Endothelial cell (in vitro differentiated cells): ENCODE data around the gene PNKP. TPM values are rescaled to one million over a fixed set of nuclear protein-coding genes. Genes with fewer than 3 reads are reported as not detected.
"Not testable (repeated sequence)": the region's sequence is repeated elsewhere in the genome, so short reads cannot be mapped to it uniquely, and the experiment has no call there.

Experiments
- DNase-seq: peaks from one replicate; pipeline ENCODE4 v3.0.0; 2021; ENCODE audit warnings: low spot score
- H3K27ac Mint-ChIP-seq: one replicate; pipeline ENCODE4 v1.8.0; 2021; ENCODE audit warnings: mixed read lengths, inconsistent platforms; ENCODE audit not compliant: unreplicated experiment
- H3K27me3 Mint-ChIP-seq: one replicate; pipeline ENCODE4 v1.8.0; 2021; ENCODE audit warnings: mild to moderate bottlenecking, moderate library complexity, mixed read lengths, inconsistent platforms; ENCODE audit not compliant: unreplicated experiment
- H3K36me3 Mint-ChIP-seq: one replicate; pipeline ENCODE4 v1.8.0; 2021; ENCODE audit warnings: mild to moderate bottlenecking, low read depth, mixed read lengths, inconsistent platforms; ENCODE audit not compliant: unreplicated experiment
- H3K4me1 Mint-ChIP-seq: one replicate; pipeline ENCODE4 v1.8.0; 2021; ENCODE audit warnings: mild to moderate bottlenecking, mixed read lengths, inconsistent platforms; ENCODE audit not compliant: unreplicated experiment
- H3K4me3 Mint-ChIP-seq: one replicate; pipeline ENCODE4 v1.8.0; 2021; ENCODE audit warnings: mild to moderate bottlenecking, mixed read lengths, inconsistent platforms; ENCODE audit not compliant: unreplicated experiment
- H3K9me3 Mint-ChIP-seq: one replicate; pipeline ENCODE4 v1.8.0; 2021; ENCODE audit warnings: mixed read lengths, inconsistent platforms; ENCODE audit not compliant: unreplicated experiment
- total RNA-seq: library from RNA; stranded (reverse); fragmentation: NEBNext Ultra II Directional; extraction: Animal tissue kit (Norgen Biotek cat#: 25700); gene quantifications from one replicate; pipeline ENCODE4 v1.2.1, GENCODE V29; 2021; ENCODE audit not compliant: unreplicated experiment
- TF ChIP-seq, protein P1 (sequence below): fragments of 200-600 bp; sonication (generic); IDR thresholded peaks from one replicate; pipeline ENCODE4 v1.5.0; 2021; ENCODE audit warnings: antibody characterized with exemption; ENCODE audit not compliant: unreplicated experiment

PNKP gene
- total RNA-seq, 1 donor from 2014 or later, result 96.0 TPM

DNA sequence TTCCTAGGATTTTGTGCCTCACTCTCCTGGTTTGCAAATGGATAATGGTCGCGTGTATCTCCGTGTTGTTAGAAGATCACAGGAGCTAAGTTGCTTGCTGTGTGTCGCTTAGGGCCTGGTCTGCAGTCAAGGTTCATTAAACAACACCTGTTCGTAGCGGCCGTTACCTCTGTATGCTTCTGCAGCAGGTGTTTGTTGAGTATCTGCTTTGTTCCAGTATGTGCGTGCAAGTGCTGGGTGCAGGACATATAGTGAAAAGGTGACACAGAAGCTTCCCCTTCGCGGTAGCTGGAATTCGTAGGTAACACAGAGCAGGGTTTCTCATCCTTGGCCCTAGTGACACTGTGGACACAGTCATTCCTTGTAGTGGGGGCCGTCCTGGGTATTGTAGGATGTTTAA is 43.9 kb downstream of the PNKP start:
- TF ChIP-seq, protein P1, sequence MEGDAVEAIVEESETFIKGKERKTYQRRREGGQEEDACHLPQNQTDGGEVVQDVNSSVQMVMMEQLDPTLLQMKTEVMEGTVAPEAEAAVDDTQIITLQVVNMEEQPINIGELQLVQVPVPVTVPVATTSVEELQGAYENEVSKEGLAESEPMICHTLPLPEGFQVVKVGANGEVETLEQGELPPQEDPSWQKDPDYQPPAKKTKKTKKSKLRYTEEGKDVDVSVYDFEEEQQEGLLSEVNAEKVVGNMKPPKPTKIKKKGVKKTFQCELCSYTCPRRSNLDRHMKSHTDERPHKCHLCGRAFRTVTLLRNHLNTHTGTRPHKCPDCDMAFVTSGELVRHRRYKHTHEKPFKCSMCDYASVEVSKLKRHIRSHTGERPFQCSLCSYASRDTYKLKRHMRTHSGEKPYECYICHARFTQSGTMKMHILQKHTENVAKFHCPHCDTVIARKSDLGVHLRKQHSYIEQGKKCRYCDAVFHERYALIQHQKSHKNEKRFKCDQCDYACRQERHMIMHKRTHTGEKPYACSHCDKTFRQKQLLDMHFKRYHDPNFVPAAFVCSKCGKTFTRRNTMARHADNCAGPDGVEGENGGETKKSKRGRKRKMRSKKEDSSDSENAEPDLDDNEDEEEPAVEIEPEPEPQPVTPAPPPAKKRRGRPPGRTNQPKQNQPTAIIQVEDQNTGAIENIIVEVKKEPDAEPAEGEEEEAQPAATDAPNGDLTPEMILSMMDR, result no peak
- Mint-ChIP-seq H3K4me3 (peak overlapping the region; percentile 70), H3K9me3 (no peaks in the 10 kb centered on the region), H3K36me3 (peaks cover 37% of the 10 kb centered on the region), H3K27me3 (peaks cover 12% of the 10 kb centered on the region), H3K4me1 (peaks cover 23% of the 10 kb centered on the region), H3K27ac (no peak overlapping the region)
- DNase-seq, result no peak

DNA sequence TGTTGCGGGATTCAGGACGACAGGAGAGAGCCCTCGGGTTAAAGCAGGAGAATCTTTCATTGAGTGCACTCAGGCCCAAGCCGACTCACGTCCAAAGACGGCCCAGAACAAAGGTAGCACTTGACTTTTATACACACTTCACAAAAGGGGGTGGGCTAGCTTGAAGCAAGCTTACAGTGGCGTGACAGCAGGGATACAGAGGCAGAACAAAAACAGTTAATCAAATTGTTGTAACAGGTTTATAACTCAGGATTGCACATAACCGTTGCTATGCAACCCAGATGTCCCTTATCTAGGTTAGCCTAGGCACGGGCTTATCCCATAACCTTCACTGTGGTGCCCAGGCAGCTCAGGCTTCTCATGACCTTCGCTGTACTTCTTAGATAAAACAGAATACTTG is 47.3 kb downstream of the PNKP start:
- Mint-ChIP-seq H3K4me3 (peak overlapping the region; percentile 63), H3K36me3 (peaks cover 21% of the 10 kb centered on the region), H3K4me1 (peaks cover 17% of the 10 kb centered on the region), H3K9me3 (no peaks in the 10 kb centered on the region), H3K27ac (peak overlapping the region; percentile 67), H3K27me3 (peaks cover 20% of the 10 kb centered on the region)
- TF ChIP-seq, protein P1, result no peak
- no peak for DNase-seq

DNA sequence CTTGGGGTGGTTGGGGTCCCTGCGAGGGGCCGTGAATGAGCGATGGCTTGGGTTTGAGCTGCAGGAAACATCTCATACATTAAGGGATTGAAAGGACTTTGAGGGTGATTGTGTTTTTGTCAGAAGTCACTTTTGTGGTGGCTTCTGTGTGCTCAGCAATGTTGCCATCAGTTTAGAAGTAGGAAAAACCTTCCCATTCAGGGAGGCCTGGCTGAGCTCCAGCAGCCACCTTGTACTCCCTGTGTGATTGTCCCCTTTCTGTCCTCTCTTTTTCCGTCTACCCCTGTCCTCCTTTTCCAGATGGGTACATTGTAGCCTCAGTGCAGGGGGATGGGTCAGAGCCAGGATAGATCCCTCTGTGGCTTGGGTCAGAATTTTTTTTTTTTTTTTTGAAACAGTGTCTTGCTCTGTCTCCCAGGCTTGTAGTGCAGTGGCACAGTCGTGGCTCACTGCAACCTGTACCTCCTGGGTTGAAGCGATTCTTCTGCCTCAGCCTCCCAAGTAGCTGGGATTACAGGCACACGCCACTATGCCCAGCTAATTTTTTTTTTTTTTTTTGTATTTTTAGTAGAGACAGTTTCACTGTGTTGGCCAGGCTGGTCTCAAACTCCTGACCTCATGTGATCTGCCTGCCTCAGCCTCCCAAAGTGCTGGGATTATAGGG is 47.8 kb downstream of the PNKP start:
- Mint-ChIP-seq H3K4me3 (peak overlapping the region; percentile 98), H3K4me1 (peaks cover 18% of the 10 kb centered on the region), H3K27ac (peak overlapping the region; percentile 100), H3K27me3 (peaks cover 20% of the 10 kb centered on the region), H3K36me3 (peaks cover 20% of the 10 kb centered on the region)
- not testable (repeated sequence) for H3K9me3 Mint-ChIP-seq, DNase-seq

DNA sequence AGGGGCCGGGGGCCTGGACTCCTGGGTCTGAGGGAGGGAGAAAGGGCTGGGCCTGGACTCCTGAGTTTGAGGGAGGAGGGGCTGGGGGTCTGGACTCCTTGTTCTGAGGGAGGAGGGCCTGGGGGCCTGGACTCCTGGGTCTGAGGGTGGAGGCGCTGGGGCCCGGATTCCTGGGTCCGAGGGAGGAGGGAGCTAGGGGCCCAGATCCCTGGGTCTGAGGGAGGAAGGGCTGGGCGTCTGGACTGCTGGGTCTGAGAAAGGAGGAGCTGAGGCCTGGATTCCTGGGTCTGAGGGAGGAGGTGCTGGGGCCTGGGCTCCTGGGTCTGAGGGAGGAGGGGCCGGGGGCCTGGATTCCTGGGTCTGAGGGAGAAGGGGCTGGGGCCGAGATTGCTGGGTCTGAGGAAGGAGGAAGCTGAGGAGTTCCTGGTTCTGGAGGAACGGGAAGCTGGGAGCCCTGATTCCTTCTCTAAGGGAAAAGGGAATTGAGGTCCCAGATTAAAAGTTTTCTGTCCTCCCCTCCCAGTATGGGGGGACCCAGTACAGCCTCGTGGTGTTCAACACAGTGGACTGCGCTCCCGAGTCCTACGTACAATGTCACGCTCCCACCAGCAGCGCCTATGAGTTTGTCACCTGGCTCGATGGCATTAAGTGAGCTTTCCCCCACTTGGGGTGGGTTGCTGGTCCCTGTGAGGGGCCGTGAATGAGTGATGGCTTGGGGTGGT is 48.6 kb downstream of the PNKP start:
- peaks cover 21% of the 10 kb centered on the region for H3K4me1 Mint-ChIP-seq
- peaks cover 20% of the 10 kb centered on the region for H3K27me3 Mint-ChIP-seq
- peak overlapping the region; percentile 98 for H3K4me3 Mint-ChIP-seq
- H3K27ac Mint-ChIP-seq, result peak overlapping the region; percentile 100
- TF ChIP-seq, protein P1, result no peak
- H3K36me3 Mint-ChIP-seq, result peaks cover 17% of the 10 kb centered on the region
- DNase-seq, result peak; percentile 51
- no peaks in the 10 kb centered on the region for H3K9me3 Mint-ChIP-seq

DNA sequence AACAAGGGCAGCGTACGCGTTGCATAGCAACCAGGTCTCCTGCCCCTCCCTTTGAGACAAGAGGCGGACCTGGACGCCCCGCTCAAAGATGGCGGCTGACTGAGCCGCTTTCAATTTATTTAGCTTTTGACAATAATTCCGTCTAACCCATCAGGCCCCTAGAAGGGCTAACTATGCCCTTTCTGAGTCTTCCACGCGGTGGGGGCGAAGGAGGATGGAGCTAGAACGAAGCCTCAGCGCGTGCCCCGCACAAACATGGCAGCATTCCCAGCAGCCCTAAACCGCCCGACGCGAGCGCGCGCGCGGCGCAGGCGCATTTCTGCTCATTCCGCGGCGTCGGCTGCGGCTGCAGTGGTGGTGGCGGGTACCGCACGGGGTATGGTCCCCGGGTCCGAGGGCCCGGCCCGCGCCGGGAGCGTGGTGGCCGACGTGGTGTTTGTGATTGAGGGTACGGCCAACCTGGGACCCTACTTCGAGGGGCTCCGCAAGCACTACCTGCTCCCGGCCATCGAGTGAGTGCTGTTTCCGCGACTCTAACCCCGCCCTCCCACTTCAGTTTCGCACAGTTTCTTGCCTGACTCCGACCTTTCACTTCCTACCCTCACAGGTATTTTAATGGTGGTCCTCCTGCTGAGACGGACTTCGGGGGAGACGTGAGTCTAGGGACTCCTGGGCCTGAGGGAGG is 49.3 kb downstream of the PNKP start, which contains the start of gene MED25:
Gene MED25, plus strand, starts transcription at position 326 of the 685 bp plus-strand sequence. Its CDS starts 53 bp downstream, at position 379.
- peaks cover 12% of the 10 kb centered on the region for H3K36me3 Mint-ChIP-seq
- H3K4me3 Mint-ChIP-seq, result peak within 1 kb of the TSS; percentile 98
- peak; percentile 88 for DNase-seq
- H3K4me1 Mint-ChIP-seq, result peaks cover 22% of the 10 kb centered on the region
- H3K27me3 Mint-ChIP-seq, result peaks cover 20% of the 10 kb centered on the region
- TF ChIP-seq, protein P1, result no peak
- peak within 1 kb of the TSS; percentile 100 for H3K27ac Mint-ChIP-seq
- H3K9me3 Mint-ChIP-seq, result no peaks in the 10 kb centered on the region
